Kidney capillary endothelial cell (primary cell): ENCODE measurements around the gene NEO1.
"Not testable (repeated sequence)": the region's sequence is repeated elsewhere in the genome, so short reads cannot be mapped to it uniquely, and the experiment has no call there.

Experiments used
- DNase-seq: peaks from one replicate; pipeline ENCODE4 v3.0.0-alpha.2; 2018; ENCODE audit warnings: low spot score

Gene NEO1

GRCh38 chr15:73142802-73143762 is 90.8 kb downstream of the NEO1 start:
- no peak for DNase-seq

- no peak for DNase-seq
Measured at GRCh38 chr15:73143763-73144155, 91.5 kb downstream of the NEO1 start.

GRCh38 chr15:73146419-73146818 is 94.2 kb downstream of the NEO1 start:
- DNase-seq = no peak

GRCh38 chr15:73150831-73151230 is 98.6 kb downstream of the NEO1 start:
- DNase-seq = no peak

GRCh38 chr15:73153024-73153423 is 100.8 kb downstream of the NEO1 start:
- DNase-seq = no peak

- no peak for DNase-seq
Measured at GRCh38 chr15:73153447-73153846, 101.2 kb downstream of the NEO1 start.

- no peak for DNase-seq
Measured at GRCh38 chr15:73156431-73157191, 104.3 kb downstream of the NEO1 start.

GRCh38 chr15:73161546-73161945 is 109.3 kb downstream of the NEO1 start:
- DNase-seq = no peak

GRCh38 chr15:73165435-73165834 is 113.2 kb downstream of the NEO1 start:
- DNase-seq = no peak

GRCh38 chr15:73165844-73166243 is 113.6 kb downstream of the NEO1 start:
- no peak for DNase-seq

- not testable (repeated sequence) for DNase-seq
Measured at GRCh38 chr15:73166711-73167110, 114.4 kb downstream of the NEO1 start.

GRCh38 chr15:73168487-73168886 is 116.2 kb downstream of the NEO1 start:
- DNase-seq = no peak

GRCh38 chr15:73171711-73172110 is 119.4 kb downstream of the NEO1 start:
- no peak for DNase-seq

- DNase-seq = no peak
Measured at GRCh38 chr15:73172508-73172907, 120.2 kb downstream of the NEO1 start.

- no peak for DNase-seq
Measured at GRCh38 chr15:73174171-73174570, 121.9 kb downstream of the NEO1 start.

GRCh38 chr15:73175382-73175781 is 123.1 kb downstream of the NEO1 start:
- no peak for DNase-seq

- DNase-seq = no peak
Measured at GRCh38 chr15:73176598-73176997, 124.3 kb downstream of the NEO1 start.

GRCh38 chr15:73183071-73183470 is 130.8 kb downstream of the NEO1 start:
- DNase-seq = no peak

- no peak for DNase-seq
Measured at GRCh38 chr15:73190189-73190601, 137.9 kb downstream of the NEO1 start.

- DNase-seq = no peak
Measured at GRCh38 chr15:73195166-73195565, 142.9 kb downstream of the NEO1 start.

- DNase-seq = no peak
Measured at GRCh38 chr15:73196113-73196512, 143.8 kb downstream of the NEO1 start.

GRCh38 chr15:73200339-73200738 is 148.1 kb downstream of the NEO1 start:
- DNase-seq = no peak

GRCh38 chr15:73210630-73211029 is 158.4 kb downstream of the NEO1 start:
- DNase-seq = no peak
